H1 (cell line): Measurements from ENCODE around the gene LRRC14B. TPM values are rescaled to one million over a fixed set of nuclear protein-coding genes. Genes with fewer than 3 reads are reported as not detected.

Source experiments
- CTCF ChIA-PET: fragments of 300-600 bp; sonication (Branson Sonifier 250); formaldehyde crosslinking; loops from one replicate; lab custom pipeline; 2021; ENCODE audit not compliant: partially characterized antibody; lab: Charles Lee
- POLR2A ChIA-PET: fragments of 300-600 bp; sonication (Branson Sonifier 250); formaldehyde crosslinking; loops from one replicate; lab custom pipeline; 2021; ENCODE audit warnings: inconsistent platforms; ENCODE audit not compliant: partially characterized antibody; lab: Charles Lee
- DNase-seq, 2 experiments: peaks; one replicate each; pipeline versions ENCODE4 v3.0.0 to v3.0.0-alpha.2; 2010 to 2022; ENCODE audit warnings: low spot score in 2 of 2, low read depth in 1 of 2, mixed read lengths in 1 of 2
- FAIRE-seq: peaks from 2 replicates; lab custom pipeline; 2011; peaks lifted over from hg19 to GRCh38; lab: Jason Lieb, UNC
- H2AFZ ChIP-seq: 2 replicates; pipeline ENCODE4 v1.8.1; 2012; ENCODE audit warnings: low read length, inconsistent platforms
- H2AK5ac ChIP-seq: 2 replicates; pipeline ENCODE4 v1.6.1; 2013; ENCODE audit warnings: low read depth, low read length
- H2BK120ac ChIP-seq: replicated peaks from 2 replicates; pipeline ENCODE3; 2013; ENCODE audit warnings: low read depth, low read length, inconsistent platforms
- H2BK12ac ChIP-seq: 2 replicates; pipeline ENCODE4 v1.6.1; 2013; ENCODE audit warnings: low read depth, low read length
- H2BK15ac ChIP-seq: 2 replicates; pipeline ENCODE4 v1.6.1; 2013; ENCODE audit warnings: low read length
- H2BK20ac ChIP-seq: 2 replicates; pipeline ENCODE4 v1.6.1; 2013; ENCODE audit warnings: low read length
- H2BK5ac ChIP-seq: 2 replicates; pipeline ENCODE4 v1.6.1; 2013; ENCODE audit warnings: low read depth, low read length
- H3K14ac ChIP-seq: 2 replicates; pipeline ENCODE4 v1.6.1; 2013; ENCODE audit warnings: inconsistent platforms; ENCODE audit not compliant: insufficient read length
- H3K18ac ChIP-seq: 2 replicates; pipeline ENCODE4 v1.6.1; 2013; ENCODE audit warnings: low read length; ENCODE audit errors: extremely low read depth
- H3K23ac ChIP-seq: 2 replicates; pipeline ENCODE4 v1.6.1; 2013; ENCODE audit warnings: inconsistent platforms; ENCODE audit not compliant: insufficient read length
- H3K23me2 ChIP-seq: 2 replicates; pipeline ENCODE4 v1.6.1; 2013; ENCODE audit warnings: low read depth, low read length
- H3K27ac ChIP-seq: 2 replicates; pipeline ENCODE4 v1.6.1; 2011; ENCODE audit warnings: low read depth, low read length, inconsistent platforms
- H3K27me3 ChIP-seq, 4 experiments: replicated peaks in 1 of 4; 1 replicate in 1 of 4; 2 replicates in 3 of 4; pipeline versions ENCODE4 v1.6.1 to v1.8.1; 2011 to 2013; ENCODE audit warnings: low read length in 3 of 4, mild to moderate bottlenecking in 3 of 4, inconsistent platforms in 2 of 4, mixed read lengths in 2 of 4, moderate library complexity in 1 of 4; ENCODE audit not compliant: control insufficient read depth in 3 of 4, insufficient read depth in 3 of 4; ENCODE audit errors: extremely low read depth in 1 of 4
- H3K36me3 ChIP-seq, 4 experiments: 2 replicates each; pipeline versions ENCODE4 v1.6.1 to v1.8.1; 2011 to 2013; ENCODE audit warnings: mild to moderate bottlenecking in 4 of 4, low read length in 3 of 4, moderate library complexity in 2 of 4, control low read depth in 1 of 4, inconsistent platforms in 1 of 4; ENCODE audit not compliant: insufficient read depth in 4 of 4, control insufficient read depth in 2 of 4
- H3K4ac ChIP-seq: replicated peaks from 2 replicates; pipeline ENCODE3; 2013; ENCODE audit warnings: low read length, low read depth, mixed read lengths, inconsistent platforms; ENCODE audit not compliant: insufficient read length
- H3K4me1 ChIP-seq, 4 experiments: replicated peaks in 1 of 4; 1 replicate in 1 of 4; 2 replicates in 3 of 4; pipeline versions ENCODE4 v1.6.1 to v1.8.1; 2011 to 2013; ENCODE audit warnings: low read length in 3 of 4, inconsistent platforms in 2 of 4, mixed read lengths in 1 of 4; ENCODE audit not compliant: insufficient read depth in 4 of 4, control insufficient read depth in 3 of 4
- H3K4me2 ChIP-seq, 2 experiments: 2 replicates each; pipeline versions ENCODE4 v1.6.1 to v1.8.1; 2011 to 2013; ENCODE audit warnings: low read depth in 2 of 2, low read length in 2 of 2, control low read depth in 1 of 2, inconsistent platforms in 1 of 2, mild to moderate bottlenecking in 1 of 2; ENCODE audit not compliant: insufficient read depth in 1 of 2
- H3K4me3 ChIP-seq, 4 experiments: fragments of 200-600, 300-600 bp in 1 of 4; sonication (generic), shearing (Covaris generic), sonication (Bioruptor Twin) in 1 of 4; 2 replicates each; pipeline versions ENCODE4 v1.5.1 to v1.8.1; 2011 to 2016; ENCODE audit warnings: low read length in 4 of 4, low read depth in 3 of 4, control low read depth in 2 of 4, inconsistent platforms in 2 of 4, mild to moderate bottlenecking in 2 of 4, mixed read lengths in 1 of 4, moderate library complexity in 1 of 4; ENCODE audit not compliant: insufficient read depth in 2 of 4; ENCODE audit errors: extremely low read depth in 1 of 4
- H3K56ac ChIP-seq: replicated peaks from 2 replicates; pipeline ENCODE3; 2013; ENCODE audit warnings: low read depth, mild to moderate bottlenecking, mixed read lengths, low read length, inconsistent platforms; ENCODE audit not compliant: insufficient read length
- H3K79me1 ChIP-seq: 2 replicates; pipeline ENCODE4 v1.6.1; 2013; ENCODE audit warnings: low read depth, low read length, control low read depth
- H3K79me2 ChIP-seq, 2 experiments: 2 replicates each; pipeline versions ENCODE4 v1.6.1 to v1.8.1; 2012 to 2013; ENCODE audit warnings: low read length in 2 of 2, mild to moderate bottlenecking in 2 of 2, inconsistent platforms in 1 of 2; ENCODE audit not compliant: insufficient read depth in 2 of 2, control insufficient read depth in 1 of 2
- H3K9ac ChIP-seq, 4 experiments: replicated peaks in 1 of 4; 1 replicate in 1 of 4; 2 replicates in 3 of 4; pipeline versions ENCODE4 v1.6.1 to v1.8.1; 2011 to 2013; ENCODE audit warnings: low read depth in 3 of 4, low read length in 3 of 4, control low read depth in 2 of 4, mild to moderate bottlenecking in 2 of 4, moderate library complexity in 2 of 4, inconsistent platforms in 1 of 4; ENCODE audit errors: extremely low read depth in 1 of 4
- H3K9me3 ChIP-seq, 2 experiments: 2 replicates each; pipeline versions ENCODE4 v1.6.1 to v1.8.1; 2012 to 2013; ENCODE audit warnings: mild to moderate bottlenecking in 2 of 2, moderate library complexity in 2 of 2, control low read depth in 1 of 2, inconsistent platforms in 1 of 2, low read depth in 1 of 2, low read length in 1 of 2, mixed read lengths in 1 of 2; ENCODE audit not compliant: insufficient read depth in 2 of 2
- H4K20me1 ChIP-seq, 2 experiments: replicated peaks in 1 of 2; 2 replicates each; pipeline versions ENCODE3 to v1.8.1; 2011 to 2013; ENCODE audit warnings: inconsistent platforms in 2 of 2, low read length in 2 of 2, mild to moderate bottlenecking in 1 of 2; ENCODE audit not compliant: insufficient read depth in 2 of 2, control insufficient read depth in 1 of 2
- H4K5ac ChIP-seq: 2 replicates; pipeline ENCODE4 v1.6.1; 2013; ENCODE audit warnings: low read length, low read depth, mixed read lengths, inconsistent platforms; ENCODE audit not compliant: insufficient read length
- H4K8ac ChIP-seq: 2 replicates; pipeline ENCODE4 v1.8.0; 2013; ENCODE audit warnings: mild to moderate bottlenecking, moderate library complexity, low read length, inconsistent platforms; ENCODE audit not compliant: insufficient read depth; ENCODE audit errors: extremely low read depth
- H4K91ac ChIP-seq: replicated peaks from 2 replicates; pipeline ENCODE3; 2013; ENCODE audit warnings: low read length, mixed read lengths, inconsistent platforms; ENCODE audit not compliant: insufficient read length
- CREB1 ChIP-seq: IDR thresholded peaks from 2 replicates; pipeline ENCODE4 v1.6.1; 2012; ENCODE audit warnings: inconsistent platforms
- POLR2A ChIP-seq, 2 experiments: IDR thresholded peaks; 1 replicate in 1 of 2; 2 replicates in 1 of 2; pipeline ENCODE4 v1.6.1; 2011; ENCODE audit warnings: low read depth in 2 of 2, low read length in 2 of 2, mild to moderate bottlenecking in 2 of 2; ENCODE audit errors: control extremely low read depth in 1 of 2
- SP4 ChIP-seq: IDR thresholded peaks from 2 replicates; pipeline ENCODE4 v1.6.1; 2012; ENCODE audit warnings: low read length, inconsistent platforms
- TBP ChIP-seq: IDR thresholded peaks from 2 replicates; pipeline ENCODE4 v1.6.1; 2011; ENCODE audit warnings: low read depth, low read length, improper control_type of control experiment
- WGBS, 2 experiments: shearing (Covaris generic) in 1 of 2; methylation state at CpG; one replicate each; pipeline versions ENCODE4 v1.1.6 to v1.1.7; 2013 to 2015; ENCODE audit warnings: low lambda C conversion rate in 2 of 2, mixed read lengths in 2 of 2, inconsistent platforms in 1 of 2, low coverage in 1 of 2, missing lambda C conversion rate in 1 of 2; ENCODE audit not compliant: insufficient replicate concordance in 2 of 2, insufficient coverage in 1 of 2, insufficient read length in 1 of 2; ENCODE audit errors: extremely low coverage in 1 of 2, missing lambda C conversion rate in 1 of 2; 5-methylcytosine and 5-hydroxymethylcytosine counted together
- polyA plus RNA-seq, 7 experiments: library from polyadenylated mRNA; depleted of rRNA in 3 of 7; stranded (reverse) in 5 of 7; unstranded in 2 of 7; fragments of >200 nt in 5 of 7; fragments of 200-250 nt in 2 of 7; gene quantifications; 1 replicate in 5 of 7; 2 replicates in 1 of 7; 4 replicates in 1 of 7; pipeline versions ENCODE4 v1.2.1 to v1.2.3, GENCODE V29; 2011 to 2013; ENCODE audit warnings: missing spikeins in 2 of 7, mixed read lengths in 2 of 7
- total RNA-seq: library from RNA; stranded (reverse); fragmentation: NEBNext Ultra II Directional; extraction: Animal tissue kit (Norgen Biotek cat#: 25700); gene quantifications from 2 replicates; pipeline ENCODE4 v1.2.1, GENCODE V29; 2021

LRRC14B gene
- total and polyA plus RNA-seq, 2 of the 8 experiments (the other 6 are each of a cell fraction or from before 2014, with no cell fraction given) = not detected

- Histone ChIP-seq H3K4me1 (peaks cover 0 to 12% (median 8%) of the 10 kb centered on the region in 4 experiments; a peak in 5 of 7 replicates), H3K4me2 (no peak overlapping the region), H3K79me2 (no peaks in the 10 kb centered on the region), H3K79me1 (no peaks in the 10 kb centered on the region; the same call in 1 of the 2 replicates), H2BK5ac (no peak overlapping the region), H3K23me2 (no peaks in the 10 kb centered on the region), H3K27me3 (no peaks in the 10 kb centered on the region), H4K91ac (no peak overlapping the region), H3K36me3 (peaks cover 9 to 26% (median 13%) of the 10 kb centered on the region in 4 experiments; a peak in 6 of 8 replicates), H4K5ac (no peak overlapping the region), H3K9ac (no peak overlapping the region), H2BK15ac (no peak overlapping the region), H2BK12ac (no peak overlapping the region), H3K4me3 (no peak overlapping the region), H3K14ac (no peak overlapping the region), H2AK5ac (no peak overlapping the region), H2AFZ (no peak overlapping the region), H4K8ac (no peak overlapping the region), H3K27ac (no peak overlapping the region), H2BK20ac (no peak overlapping the region), H2BK120ac (no peak overlapping the region), H3K4ac (no peak overlapping the region), H3K23ac (no peak overlapping the region), H3K56ac (no peak overlapping the region), H3K9me3 (no peaks in the 10 kb centered on the region), H4K20me1 (peaks cover 3 to 14% of the 10 kb centered on the region in 2 experiments), H3K18ac (no peak overlapping the region)
- ChIA-PET POLR2A (no interaction called here), CTCF (interaction anchor here (1.6 kb wide), 1 partner anchor 9 kb away, joined by 5 read pairs; no protein-coding TSS in a partner anchor)
- FAIRE-seq = no peak
- no peak for TF ChIP-seq POLR2A (IDR thresholded peaks at IDR 0.05; ENCODE audit: control extremely low read depth in 1 of 2, low read depth in 2 of 2, low read length in 2 of 2)
- TF ChIP-seq CREB1 = no peak
- TF ChIP-seq SP4 = no peak
- no peak for TF ChIP-seq TBP
- 89% methylated on average over 7 of the region's 7 CpGs; no CpG with 5 or more reads in 1 of the 2 experiments for WGBS, 2 experiments
- no peak for DNase-seq
These were observed 6.8 kb upstream of the LRRC14B start for GRCh38 chr5:184471-184870.
